GM12878 (cell line): ENCODE results near the gene ATF2. TPM values are rescaled to one million over a fixed set of nuclear protein-coding genes. Genes with fewer than 3 reads are reported as not detected.

Experiments used
- ATAC-seq: fragments of 200-7000 bp; cut with Tn5 transposase; 3 replicates; pipeline ENCODE4 v1.9.1; 2020; ENCODE audit warnings: mild to moderate bottlenecking, moderate library complexity
- BruUV-seq: library from RNA; stranded (reverse); fragments of 400-500 nt; replicated peaks from 2 replicates; lab custom pipeline; 2021; lab: Mats Ljungman, UMichigan
- CTCF ChIA-PET: fragments of 300-600 bp; sonication (Branson Sonifier 250); formaldehyde crosslinking; extraction: SDS; loops from one replicate; lab custom pipeline; 2021; ENCODE audit warnings: inconsistent platforms; lab: Yijun Ruan, JAX
- POLR2A ChIA-PET: fragments of 350-600 bp; formaldehyde crosslinking; extraction: SDS; loops from one replicate; lab custom pipeline; 2021; ENCODE audit warnings: inconsistent platforms; lab: Charles Lee
- RAD21 ChIA-PET: fragments of 300-600 bp; sonication (Branson Sonifier 250); formaldehyde crosslinking; loops from one replicate; lab custom pipeline; 2023; ENCODE audit warnings: antibody characterized with exemption; ENCODE audit not compliant: unreplicated experiment; lab: Charles Lee
- SMC1A ChIA-PET: fragments of 300-600 bp; sonication (Branson Sonifier 250); formaldehyde crosslinking; loops from one replicate; lab custom pipeline; 2023; ENCODE audit not compliant: unreplicated experiment, uncharacterized antibody; lab: Charles Lee
- DNase-seq: peaks from one replicate; pipeline ENCODE4 v3.0.0-alpha.2; 2011; ENCODE audit warnings: low read depth, low spot score
- FAIRE-seq: peaks from 3 replicates; lab custom pipeline; 2011; peaks lifted over from hg19 to GRCh38; lab: Jason Lieb, UNC
- H2AFZ ChIP-seq: 2 replicates; pipeline ENCODE4 v1.6.0; 2011; ENCODE audit warnings: low read depth, low read length, control low read depth; ENCODE audit not compliant: control insufficient read depth
- H3K27ac ChIP-seq: 2 replicates; pipeline ENCODE4 v1.5.1; 2011; ENCODE audit warnings: control low read depth; ENCODE audit not compliant: control insufficient read depth, insufficient read depth
- H3K27me3 ChIP-seq, 2 experiments: replicated peaks in 1 of 2; 2 replicates each; pipeline versions ENCODE4 v1.6.0 to v1.6.1; 2011; ENCODE audit warnings: low read length in 1 of 2; ENCODE audit not compliant: control insufficient read depth in 2 of 2, insufficient read depth in 2 of 2
- H3K36me3 ChIP-seq, 2 experiments: 2 replicates each; pipeline ENCODE4 v1.5.1; 2011; ENCODE audit warnings: low read length in 1 of 2; ENCODE audit not compliant: control insufficient read depth in 2 of 2, insufficient read depth in 2 of 2
- H3K4me1 ChIP-seq: 2 replicates; pipeline ENCODE4 v1.6.1; 2011; ENCODE audit warnings: mild to moderate bottlenecking, low read length, moderate library complexity, mixed read lengths; ENCODE audit not compliant: control insufficient read depth, insufficient read depth
- H3K4me2 ChIP-seq: 2 replicates; pipeline ENCODE4 v1.6.0; 2011; ENCODE audit warnings: control low read depth; ENCODE audit not compliant: control insufficient read depth, insufficient read depth
- H3K4me3 ChIP-seq: fragments of 200-600 bp; sonication (generic); 2 replicates; pipeline ENCODE4 v1.5.1; 2016
- H3K79me2 ChIP-seq: 2 replicates; pipeline ENCODE4 v1.6.0; 2011; ENCODE audit warnings: low read length; ENCODE audit not compliant: control insufficient read depth, insufficient read depth
- H3K9ac ChIP-seq: 2 replicates; pipeline ENCODE4 v1.8.0; 2011; ENCODE audit warnings: low read length, control low read depth, mixed read lengths; ENCODE audit not compliant: control insufficient read depth, insufficient read depth
- H3K9me3 ChIP-seq: replicated peaks from 3 replicates; pipeline ENCODE4 v1.5.1; 2011; ENCODE audit warnings: mild to moderate bottlenecking, low read length; ENCODE audit not compliant: control insufficient read depth, insufficient read depth
- H4K20me1 ChIP-seq: 2 replicates; pipeline ENCODE4 v1.6.0; 2011; ENCODE audit not compliant: control insufficient read depth, insufficient read depth
- ELK1 ChIP-seq: IDR thresholded peaks from 2 replicates; pipeline ENCODE4 v1.6.1; 2012; ENCODE audit warnings: low read depth, low read length, improper control_type of control experiment
- GATAD2B ChIP-seq: fragments of 450-650 bp; conservative IDR thresholded peaks from 2 replicates; pipeline ENCODE4 v1.6.1; 2017; ENCODE audit warnings: low read depth, mild to moderate bottlenecking, moderate library complexity
- IRF5 ChIP-seq: fragments of 450-650 bp; IDR thresholded peaks from 2 replicates; pipeline ENCODE4 v1.6.1; 2017; ENCODE audit warnings: borderline replicate concordance
- NFIC ChIP-seq: IDR thresholded peaks from 2 replicates; pipeline ENCODE4 v1.6.1; 2012; ENCODE audit warnings: low read depth, mild to moderate bottlenecking, inconsistent platforms, low read length, moderate library complexity
- NFXL1 ChIP-seq: fragments of 450-650 bp; IDR thresholded peaks from 2 replicates; pipeline ENCODE4 v1.6.1; 2017; ENCODE audit warnings: antibody characterized with exemption, mild to moderate bottlenecking, borderline replicate concordance
- NFYA ChIP-seq: IDR thresholded peaks from 2 replicates; pipeline ENCODE4 v1.6.1; 2011; ENCODE audit warnings: low read depth, mild to moderate bottlenecking, low read length, improper control_type of control experiment, borderline replicate concordance
- NR2F1 ChIP-seq: fragments of 450-650 bp; conservative IDR thresholded peaks from 2 replicates; pipeline ENCODE4 v1.6.1; 2017; ENCODE audit warnings: mild to moderate bottlenecking
- SIN3A ChIP-seq: IDR thresholded peaks from 2 replicates; pipeline ENCODE4 v1.6.1; 2012; ENCODE audit warnings: low read depth, low read length, improper control_type of control experiment
- SMARCA5 ChIP-seq: fragments of 450-650 bp; IDR thresholded peaks from 2 replicates; pipeline ENCODE4 v1.6.1; 2017; ENCODE audit warnings: mild to moderate bottlenecking
- SMC3 ChIP-seq: IDR thresholded peaks from 2 replicates; pipeline ENCODE4 v1.6.1; 2011; ENCODE audit warnings: low read length, improper control_type of control experiment, borderline replicate concordance
- TARDBP ChIP-seq: IDR thresholded peaks from 2 replicates; pipeline ENCODE4 v1.6.1; 2016; ENCODE audit warnings: borderline replicate concordance
- YBX1 ChIP-seq: fragments of 450-650 bp; IDR thresholded peaks from 2 replicates; pipeline ENCODE4 v1.6.1; 2016; ENCODE audit warnings: antibody characterized with exemption
- ZBTB33 ChIP-seq: fragments of 450-650 bp; IDR thresholded peaks from 2 replicates; pipeline ENCODE4 v1.6.1; 2017; ENCODE audit warnings: mild to moderate bottlenecking
- ZNF217 ChIP-seq: fragments of 450-650 bp; IDR thresholded peaks from 2 replicates; pipeline ENCODE4 v1.6.1; 2017; ENCODE audit warnings: antibody characterized with exemption, mild to moderate bottlenecking
- WGBS: methylation state at CpG from one replicate; pipeline ENCODE4 v1.1.6; 2016; ENCODE audit warnings: low lambda C conversion rate; ENCODE audit not compliant: insufficient replicate concordance, insufficient coverage; ENCODE audit errors: missing lambda C conversion rate; 5-methylcytosine and 5-hydroxymethylcytosine counted together
- in situ Hi-C: fragments of 300-500 bp; cut with MboI; formaldehyde crosslinking; loops from 9 replicates; pipeline ENCODE4 v1.14.3; 2018; ENCODE audit warnings: mixed read lengths
- intact Hi-C: fragments of 100-400 bp; cut with micrococcal nuclease; formaldehyde crosslinking; loops from one replicate; pipeline ENCODE4 v1.14.2; 2022; ENCODE audit not compliant: unreplicated experiment
- polyA plus RNA-seq, 11 experiments: library from polyadenylated mRNA; depleted of rRNA in 4 of 11; unstranded in 6 of 11; stranded (reverse) in 5 of 11; fragments of >200 nt; fragmentation: Nextera tagmentation in 4 of 11; fragmentation: Illumina TruSeq in 1 of 11; extraction: Ambion mirVana in 4 of 11; extraction: Trizol in 1 of 11; gene quantifications; 1 replicate in 1 of 11; 2 replicates in 10 of 11; pipeline versions ENCODE4 v1.2.1 to v1.2.3, GENCODE V29; 2011 to 2016; ENCODE audit warnings: inconsistent platforms in 2 of 11, missing spikeins in 2 of 11, low read depth in 1 of 11
- total RNA-seq, 4 experiments: library from RNA; depleted of rRNA in 3 of 4; stranded (reverse); fragments of >200 nt in 3 of 4; fragmentation: Illumina TruSeq in 1 of 4; extraction: Trizol in 1 of 4; gene quantifications; 2 replicates each; pipeline versions ENCODE4 v1.2.1 to v1.2.3, GENCODE V29; 2013 to 2021

ATF2 gene
- total and polyA plus RNA-seq, 10 of the 15 experiments (the other 5 are each of a cell fraction or from before 2014, with no cell fraction given), result 10.3 to 78.0 (median 36.0) TPM

- no peak for TF ChIP-seq SMC3
Observed at GRCh38 chr2:175175320-175175719, 7.3 kb upstream of the ATF2 start (continued).

GRCh38 chr2:175170659-175171304, 2.8 kb upstream of the ATF2 start:
- H3K9me3 ChIP-seq, result no peaks in the 10 kb centered on the region; the same call in 2 of the 3 replicates
- CTCF ChIA-PET, result interaction anchor here (1.7 kb wide), 1 partner anchor 35 kb away, joined by 4 read pairs; no protein-coding TSS in a partner anchor
- H3K9ac ChIP-seq, result no peak overlapping the region
- H3K27me3 ChIP-seq, result no peaks in the 10 kb centered on the region
- peak overlapping the region; percentile 33; the same call in 1 of the 2 replicates for H3K27ac ChIP-seq
- FAIRE-seq (no peak), ATAC-seq (no peak), DNase-seq (no peak)
- no peaks in the 10 kb centered on the region for H4K20me1 ChIP-seq
- H3K4me1 ChIP-seq, result peaks cover 3% of the 10 kb centered on the region; the same call in 1 of the 2 replicates
- in situ Hi-C loops, result no loop called here
- no peak overlapping the region for H3K4me2 ChIP-seq
- no peak overlapping the region for H3K4me3 ChIP-seq
- 93% methylated on average over 3 of the region's 3 CpGs for WGBS
- intact Hi-C loops, result no loop called here
- BruUV-seq, result no TSS peak
- POLR2A ChIA-PET, result interaction anchor here (0.6 kb wide), 1 partner anchor 11 kb away, joined by 5 read pairs; no protein-coding TSS in a partner anchor
- RAD21 ChIA-PET, result interaction anchor here (0.9 kb wide), 1 partner anchor 34 kb away, joined by 3 read pairs; no protein-coding TSS in a partner anchor
- SMC1A ChIA-PET, result interaction anchor here (1.5 kb wide), 1 partner anchor 9 kb away, joined by 5 read pairs; no protein-coding TSS in a partner anchor
- peaks cover 0 to 7% of the 10 kb centered on the region in 2 experiments; a peak in 2 of 4 replicates for H3K36me3 ChIP-seq
- H3K79me2 ChIP-seq, result peaks cover 27% of the 10 kb centered on the region
- no peak overlapping the region for H2AFZ ChIP-seq
- no peak for TF ChIP-seq NR2F1
- no peak for TF ChIP-seq YBX1
- TF ChIP-seq SIN3A, result no peak
- TF ChIP-seq SMARCA5, result no peak
- no peak for TF ChIP-seq NFYA
- TF ChIP-seq NFIC, result no peak
- TF ChIP-seq GATAD2B, result no peak
- TF ChIP-seq ZBTB33, result no peak
- no peak for TF ChIP-seq TARDBP
- no peak for TF ChIP-seq ZNF217
- no peak for TF ChIP-seq ELK1
- TF ChIP-seq IRF5, result no peak
- no peak for TF ChIP-seq NFXL1
